IPS-18a (cell line): ENCODE data around the gene CEBPG.

Source experiments
- H3K27ac ChIP-seq: one replicate; pipeline ENCODE4 v1.5.1; 2013; ENCODE audit warnings: low read length
- H3K27me3 ChIP-seq: one replicate; pipeline ENCODE4 v1.6.1; 2013; ENCODE audit warnings: mild to moderate bottlenecking, low read length; ENCODE audit not compliant: control insufficient read depth, insufficient read depth
- H3K36me3 ChIP-seq: one replicate; pipeline ENCODE4 v1.6.1; 2013; ENCODE audit warnings: low read depth, low read length; ENCODE audit not compliant: control insufficient read depth
- H3K4me1 ChIP-seq: one replicate; pipeline ENCODE4 v1.6.1; 2013; ENCODE audit warnings: low read depth, low read length; ENCODE audit not compliant: control insufficient read depth
- H3K4me3 ChIP-seq: one replicate; pipeline ENCODE4 v1.5.1; 2013; ENCODE audit warnings: low read length
- H3K9ac ChIP-seq: one replicate; pipeline ENCODE4 v1.6.1; 2013; ENCODE audit warnings: mild to moderate bottlenecking, low read length, moderate library complexity
- H3K9me3 ChIP-seq: one replicate; pipeline ENCODE4 v1.6.1; 2013; ENCODE audit warnings: low read depth, low read length; ENCODE audit not compliant: control insufficient read depth

Gene CEBPG

GRCh38 chr19:33373453-33374235 lies at the start of gene CEBPG:
TSS of gene CEBPG (plus strand) at chr19:33373709. CDS start at chr19:33379240, 5,531 bp downstream.
- no peaks in the 10 kb centered on the region for H3K9me3 ChIP-seq
- H3K36me3 ChIP-seq = no peaks in the 10 kb centered on the region
- H3K4me1 ChIP-seq = peaks cover 17% of the 10 kb centered on the region
- no peak within 1 kb of the TSS for H3K27ac ChIP-seq
- peaks cover 14% of the 10 kb centered on the region for H3K27me3 ChIP-seq
- peak within 1 kb of the TSS; percentile 96 for H3K4me3 ChIP-seq
- H3K9ac ChIP-seq = peak within 1 kb of the TSS; percentile 83

- Histone ChIP-seq H3K36me3 (no peaks in the 10 kb centered on the region), H3K9ac (no peak overlapping the region), H3K27ac (no peak overlapping the region), H3K4me3 (no peak overlapping the region), H3K27me3 (no peaks in the 10 kb centered on the region), H3K9me3 (peaks cover 4% of the 10 kb centered on the region), H3K4me1 (no peaks in the 10 kb centered on the region)
Measured at GRCh38 chr19:33324628-33325027, 48.9 kb upstream of the CEBPG start.

- H3K36me3 ChIP-seq = no peaks in the 10 kb centered on the region
- H3K4me1 ChIP-seq = no peaks in the 10 kb centered on the region
- H3K9ac ChIP-seq = no peak overlapping the region
- H3K27me3 ChIP-seq = no peaks in the 10 kb centered on the region
- H3K27ac ChIP-seq = no peak overlapping the region
- no peak overlapping the region for H3K4me3 ChIP-seq
- peaks cover 4% of the 10 kb centered on the region for H3K9me3 ChIP-seq
Measured at GRCh38 chr19:33325920-33326319, 47.6 kb upstream of the CEBPG start.

GRCh38 chr19:33329060-33329459 lies 44.4 kb upstream of the CEBPG start:
- no peaks in the 10 kb centered on the region for H3K4me1 ChIP-seq
- no peak overlapping the region for H3K9ac ChIP-seq
- no peak overlapping the region for H3K27ac ChIP-seq
- no peaks in the 10 kb centered on the region for H3K9me3 ChIP-seq
- H3K36me3 ChIP-seq = no peaks in the 10 kb centered on the region
- H3K4me3 ChIP-seq = no peak overlapping the region
- H3K27me3 ChIP-seq = no peaks in the 10 kb centered on the region

GRCh38 chr19:33329736-33330135 lies 43.8 kb upstream of the CEBPG start:
- Histone ChIP-seq H3K4me3 (no peak overlapping the region), H3K9me3 (no peaks in the 10 kb centered on the region), H3K9ac (no peak overlapping the region), H3K27me3 (no peaks in the 10 kb centered on the region), H3K36me3 (no peaks in the 10 kb centered on the region), H3K4me1 (no peaks in the 10 kb centered on the region), H3K27ac (no peak overlapping the region)

GRCh38 chr19:33332248-33332647 lies 41.3 kb upstream of the CEBPG start:
- Histone ChIP-seq H3K27ac (no peak overlapping the region), H3K27me3 (no peaks in the 10 kb centered on the region), H3K9ac (no peak overlapping the region), H3K36me3 (no peaks in the 10 kb centered on the region), H3K4me1 (no peaks in the 10 kb centered on the region), H3K9me3 (no peaks in the 10 kb centered on the region), H3K4me3 (no peak overlapping the region)

GRCh38 chr19:33333151-33333550 lies 40.4 kb upstream of the CEBPG start:
- Histone ChIP-seq H3K36me3 (no peaks in the 10 kb centered on the region), H3K4me1 (no peaks in the 10 kb centered on the region), H3K9ac (no peak overlapping the region), H3K9me3 (no peaks in the 10 kb centered on the region), H3K27me3 (no peaks in the 10 kb centered on the region), H3K4me3 (no peak overlapping the region), H3K27ac (no peak overlapping the region)

GRCh38 chr19:33333642-33334041 lies 39.9 kb upstream of the CEBPG start:
- H3K9ac ChIP-seq = no peak overlapping the region
- H3K4me1 ChIP-seq = no peaks in the 10 kb centered on the region
- H3K4me3 ChIP-seq = no peak overlapping the region
- no peaks in the 10 kb centered on the region for H3K36me3 ChIP-seq
- no peaks in the 10 kb centered on the region for H3K9me3 ChIP-seq
- no peaks in the 10 kb centered on the region for H3K27me3 ChIP-seq
- no peak overlapping the region for H3K27ac ChIP-seq

GRCh38 chr19:33334271-33334670 lies 39.2 kb upstream of the CEBPG start:
- Histone ChIP-seq H3K4me1 (no peaks in the 10 kb centered on the region), H3K36me3 (no peaks in the 10 kb centered on the region), H3K9me3 (no peaks in the 10 kb centered on the region), H3K4me3 (no peak overlapping the region), H3K27ac (no peak overlapping the region), H3K27me3 (no peaks in the 10 kb centered on the region), H3K9ac (no peak overlapping the region)

- Histone ChIP-seq H3K4me3 (no peak overlapping the region), H3K27me3 (no peaks in the 10 kb centered on the region), H3K4me1 (no peaks in the 10 kb centered on the region)
Measured at GRCh38 chr19:33335446-33335845, 38.1 kb upstream of the CEBPG start.

GRCh38 chr19:33339016-33339984 lies 34.2 kb upstream of the CEBPG start:
- Histone ChIP-seq H3K9me3 (no peaks in the 10 kb centered on the region), H3K27me3 (no peaks in the 10 kb centered on the region), H3K9ac (no peak overlapping the region), H3K36me3 (no peaks in the 10 kb centered on the region), H3K4me3 (no peak overlapping the region), H3K4me1 (peaks cover 4% of the 10 kb centered on the region), H3K27ac (no peak overlapping the region)

More at GRCh38 chr19:33335446-33335845, 38.1 kb upstream of the CEBPG start:
- no peaks in the 10 kb centered on the region for H3K36me3 ChIP-seq
- H3K27ac ChIP-seq = no peak overlapping the region
- no peaks in the 10 kb centered on the region for H3K9me3 ChIP-seq
- H3K9ac ChIP-seq = no peak overlapping the region
